Measurements from ENCODE around the gene NIPBL. TPM values are rescaled to one million over a fixed set of nuclear protein-coding genes. Genes with fewer than 3 reads are reported as not detected.

NIPBL gene
- total RNA-seq, 1 experiment from 2014 or later: 45.1 TPM

- Histone ChIP-seq H3K4me1 (ENCODE audit: control insufficient read depth in 1 of 2, insufficient read depth in 2 of 2, low read length in 2 of 2) (0 out of 4 replicates have a peak, but pooled peaks cover 0 to 2% of the 10 kb centered on the region in 2 experiments), H3K9me3 (ENCODE audit: control insufficient read depth in 1 of 2, insufficient read depth in 1 of 2, low read depth in 1 of 2, low read length in 2 of 2) (no peaks in the 10 kb centered on the region), H3K9ac (ENCODE audit: low read length) (no peak overlapping the region), H3K4me3 (replicated peaks in 1 of 2; ENCODE audit: low read depth in 1 of 2, low read length in 2 of 2) (no peak overlapping the region), H3K27ac (ENCODE audit: low read depth, low read length) (no peak overlapping the region), H3K4me2 (ENCODE audit: low read length) (no peak overlapping the region), H3K27me3 (ENCODE audit: insufficient read depth, low read length) (no peaks in the 10 kb centered on the region), H3K79me2 (ENCODE audit: insufficient read depth, low read length) (peaks cover 90% of the 10 kb centered on the region), H3K36me3 (ENCODE audit: control insufficient read depth in 1 of 2, insufficient read depth in 2 of 2, low read length in 2 of 2) (no peaks in the 10 kb centered on the region), H3K9me2 (ENCODE audit: insufficient read depth) (no peaks in the 10 kb centered on the region), H2AFZ (ENCODE audit: low read depth, low read length, poor library complexity, severe bottlenecking) (no peak overlapping the region), H4K20me1 (ENCODE audit: insufficient read depth) (0 out of 2 replicates have a peak, but pooled peaks cover 10% of the 10 kb centered on the region)
- POLR2A ChIA-PET: no interaction called here
- TF ChIP-seq ZFX (IDR thresholded peaks at IDR 0.05): no peak
- TF ChIP-seq SIN3A (IDR thresholded peaks at IDR 0.05; ENCODE audit: low read depth): no peak
- TF ChIP-seq SRF (IDR thresholded peaks at IDR 0.05; ENCODE audit: low read depth): no peak
- no peak for TF ChIP-seq CEBPB (IDR thresholded peaks at IDR 0.05; ENCODE audit: low read depth)
- no peak for TF ChIP-seq EZH2phosphoT487 (IDR thresholded peaks at IDR 0.05; ENCODE audit: borderline replicate concordance)
- no peak for TF ChIP-seq RAD21 (IDR thresholded peaks at IDR 0.05; ENCODE audit: low read depth)
- no peak for TF ChIP-seq EGR1 (IDR thresholded peaks at IDR 0.05; ENCODE audit: low read depth)
- CTCF ChIA-PET: no interaction called here
- BruUV-seq (replicated peaks): no TSS peak
- no peak for DNase-seq (ENCODE audit: low read depth, low spot score)
- RAD21 ChIA-PET (ENCODE audit: low non-redundant PET in 1 of 2, low total read pairs in 2 of 2, uncharacterized antibody in 2 of 2, unreplicated experiment in 2 of 2): no interaction called here
- no peak for ATAC-seq
- intact Hi-C loops (cut with micrococcal nuclease): no loop called here
These were observed 18.4 kb downstream of the NIPBL start for GRCh38 chr5:36894954-36895353.

- DNase-seq (ENCODE audit: low read depth, low spot score) (no peak), ATAC-seq (no peak)
- BruUV-seq (replicated peaks): no TSS peak
- intact Hi-C loops (cut with micrococcal nuclease): no loop called here
- no peak overlapping the region for H2AFZ ChIP-seq (ENCODE audit: low read depth, low read length, poor library complexity, severe bottlenecking)
- no peaks in the 10 kb centered on the region for H3K9me3 ChIP-seq (ENCODE audit: control insufficient read depth in 1 of 2, insufficient read depth in 1 of 2, low read depth in 1 of 2, low read length in 2 of 2)
- no peak overlapping the region for H3K27ac ChIP-seq (ENCODE audit: low read depth, low read length)
- no peak overlapping the region for H3K4me3 ChIP-seq (replicated peaks in 1 of 2; ENCODE audit: low read depth in 1 of 2, low read length in 2 of 2)
- H4K20me1 ChIP-seq (ENCODE audit: insufficient read depth): peaks cover 16% of the 10 kb centered on the region; the same call in 1 of the 2 replicates
- ChIA-PET POLR2A (no interaction called here), RAD21 (ENCODE audit: low non-redundant PET in 1 of 2, low total read pairs in 2 of 2, uncharacterized antibody in 2 of 2, unreplicated experiment in 2 of 2) (no interaction called here), CTCF (no interaction called here)
- H3K9me2 ChIP-seq (ENCODE audit: insufficient read depth): no peaks in the 10 kb centered on the region
- no peaks in the 10 kb centered on the region for H3K36me3 ChIP-seq (ENCODE audit: control insufficient read depth in 1 of 2, insufficient read depth in 2 of 2, low read length in 2 of 2)
- no peaks in the 10 kb centered on the region for H3K27me3 ChIP-seq (ENCODE audit: insufficient read depth, low read length)
- H3K9ac ChIP-seq (ENCODE audit: low read length): no peak overlapping the region
- peaks cover 91% of the 10 kb centered on the region for H3K79me2 ChIP-seq (ENCODE audit: insufficient read depth, low read length)
- H3K4me1 ChIP-seq (ENCODE audit: control insufficient read depth in 1 of 2, insufficient read depth in 2 of 2, low read length in 2 of 2): 0 out of 4 replicates have a peak, but pooled peaks cover 0 to 2% of the 10 kb centered on the region in 2 experiments
- H3K4me2 ChIP-seq (ENCODE audit: low read length): no peak overlapping the region
- no peak for TF ChIP-seq EZH2 (IDR thresholded peaks at IDR 0.05)
- no peak for TF ChIP-seq JUND (IDR thresholded peaks at IDR 0.05)
- TF ChIP-seq ZBTB33 (IDR thresholded peaks at IDR 0.05; ENCODE audit: extremely low read depth, insufficient replicate concordance, low read length): no peak
- no peak for TF ChIP-seq EGR1 (IDR thresholded peaks at IDR 0.05; ENCODE audit: low read depth)
- TF ChIP-seq CTCF (IDR thresholded peaks at IDR 0.05 in 2 of 3, conservative IDR thresholded peaks at IDR 0.05 in 1 of 3; ENCODE audit: borderline replicate concordance in 1 of 3, insufficient read depth in 1 of 3, low read depth in 2 of 3, low read length in 2 of 3): no peak
- no peak for TF ChIP-seq ZFX (IDR thresholded peaks at IDR 0.05)
- TF ChIP-seq POLR2A (IDR thresholded peaks at IDR 0.05; ENCODE audit: borderline replicate concordance, extremely low read depth, insufficient read depth, insufficient read length): no peak
- TF ChIP-seq REST (IDR thresholded peaks at IDR 0.05; ENCODE audit: low read depth): no peak
- no peak for TF ChIP-seq ZNF274 (IDR thresholded peaks at IDR 0.05; ENCODE audit: low read depth, low read length)
- no peak for TF ChIP-seq CBX3 (IDR thresholded peaks at IDR 0.05; ENCODE audit: low read depth)
- TF ChIP-seq RAD21 (IDR thresholded peaks at IDR 0.05; ENCODE audit: low read depth): no peak
These were observed 19.9 kb downstream of the NIPBL start for GRCh38 chr5:36896476-36896875.
